Omental fat pad (tissue), 4 donors: ENCODE measurements around the gene TDRD1. TPM values are rescaled to one million over a fixed set of nuclear protein-coding genes. Genes with fewer than 3 reads are reported as not detected.

ENCODE experiments used
- ATAC-seq: fragments of 150-250 bp; one replicate; pipeline ENCODE4 v1.9.1; 2016; ENCODE audit warnings: mild to moderate bottlenecking, moderate library complexity; ENCODE audit not compliant: low FRiP score
- DNase-seq: peaks from one replicate; pipeline ENCODE4 v3.0.0-alpha.2; 2019; ENCODE audit warnings: low spot score
- CTCF ChIP-seq, 3 donors: fragments of 450-650 bp; IDR thresholded peaks; one replicate each; pipeline ENCODE4 v1.5.1; 2016 to 2017; ENCODE audit warnings: antibody characterized with exemption in 3 of 3, mild to moderate bottlenecking in 3 of 3, moderate library complexity in 2 of 3
- total RNA-seq, 4 donors: library from RNA; depleted of rRNA; stranded (reverse); fragments of >200 nt; gene quantifications; one replicate each; pipeline ENCODE4 v1.1.0, GENCODE V29; 2016

The TDRD1 gene
- total RNA-seq, 4 donors from 2014 or later, result 0.24 to 0.46 (median 0.31) TPM; not detected in 1

- TF ChIP-seq CTCF (IDR thresholded peaks at IDR 0.05), result no peak
- ATAC-seq (no peak), DNase-seq (no peak)
Measured at GRCh38 chr10:114258274-114258840, 79.2 kb downstream of the TDRD1 start.

GRCh38 chr10:114259824-114260223 lies 80.7 kb downstream of the TDRD1 start:
- no peak for DNase-seq

GRCh38 chr10:114260366-114260765 lies 81.2 kb downstream of the TDRD1 start:
- DNase-seq (no peak), ATAC-seq (no peak)
- no peak for TF ChIP-seq CTCF (IDR thresholded peaks at IDR 0.05)

More at GRCh38 chr10:114259824-114260223, 80.7 kb downstream of the TDRD1 start:
- ATAC-seq, result peak; percentile 93
- no peak for TF ChIP-seq CTCF (IDR thresholded peaks at IDR 0.05)

GRCh38 chr10:114261076-114261475 lies 81.9 kb downstream of the TDRD1 start:
- no peak for TF ChIP-seq CTCF (IDR thresholded peaks at IDR 0.05)
- no peak for DNase-seq
- no peak for ATAC-seq

GRCh38 chr10:114262496-114262895 lies 83.3 kb downstream of the TDRD1 start:
- TF ChIP-seq CTCF (IDR thresholded peaks at IDR 0.05), result no peak

GRCh38 chr10:114265392-114266053 lies 86.4 kb downstream of the TDRD1 start:
- no peak for TF ChIP-seq CTCF (IDR thresholded peaks at IDR 0.05)
- DNase-seq (no peak), ATAC-seq (peak; percentile 58)

More at GRCh38 chr10:114262496-114262895, 83.3 kb downstream of the TDRD1 start:
- DNase-seq (no peak), ATAC-seq (no peak)

- no peak for TF ChIP-seq CTCF (IDR thresholded peaks at IDR 0.05)
- peak; percentile 41 for ATAC-seq
- DNase-seq, result no peak
Measured at GRCh38 chr10:114266521-114266920, 87.4 kb downstream of the TDRD1 start.
